Kidney epithelial cell (primary cell): ENCODE data around the gene B4GALT5. TPM values are rescaled to one million over a fixed set of nuclear protein-coding genes. Genes with fewer than 3 reads are reported as not detected.
A peak's percentile ranks its signal among the peaks of the same experiment; 100 is the strongest.
"Not testable (repeated sequence)": the region's sequence is repeated elsewhere in the genome, so short reads cannot be mapped to it uniquely, and the experiment has no call there.

Source experiments
- DNase-seq: peaks from one replicate; pipeline ENCODE4 v3.0.0-alpha.2; 2010; ENCODE audit warnings: low read depth
- H3K27me3 ChIP-seq: 2 replicates; pipeline ENCODE4 v1.6.0; 2011; ENCODE audit warnings: low read length; ENCODE audit not compliant: control insufficient read depth, insufficient read depth
- H3K36me3 ChIP-seq: 2 replicates; pipeline ENCODE4 v1.5.1; 2011; ENCODE audit warnings: low read length; ENCODE audit not compliant: control insufficient read depth, insufficient read depth
- H3K4me3 ChIP-seq: 2 replicates; pipeline ENCODE4 v1.5.1; 2011; ENCODE audit warnings: low read depth, mild to moderate bottlenecking, control low read depth, low read length
- CTCF ChIP-seq: IDR thresholded peaks from 2 replicates; pipeline ENCODE4 v1.5.1; 2011; ENCODE audit warnings: mild to moderate bottlenecking, moderate library complexity, low read length, control low read depth, inconsistent platforms; ENCODE audit not compliant: insufficient read depth, poor library complexity, severe bottlenecking
- total RNA-seq: library from RNA; depleted of rRNA; stranded (reverse); fragments of >200 nt; gene quantifications from 2 replicates; pipeline ENCODE4 v1.2.3, GENCODE V29; 2015

B4GALT5 gene
- total RNA-seq, 1 donor from 2014 or later: 67.6 TPM

GRCh38 chr20:49615401-49616153 is 98.1 kb downstream of the B4GALT5 start:
- no peak for TF ChIP-seq CTCF
- Histone ChIP-seq H3K36me3 (no peaks in the 10 kb centered on the region), H3K27me3 (no peaks in the 10 kb centered on the region), H3K4me3 (no peak overlapping the region)
- DNase-seq: no peak

GRCh38 chr20:49615051-49615400 is 98.7 kb downstream of the B4GALT5 start:
- H3K4me3 ChIP-seq, H3K36me3 ChIP-seq, H3K27me3 ChIP-seq, DNase-seq: not testable (repeated sequence)

GRCh38 chr20:49614338-49615050 is 99.2 kb downstream of the B4GALT5 start:
- no peak for DNase-seq
- Histone ChIP-seq H3K36me3 (no peaks in the 10 kb centered on the region), H3K27me3 (no peaks in the 10 kb centered on the region), H3K4me3 (no peak overlapping the region)
- TF ChIP-seq CTCF: no peak

GRCh38 chr20:49612127-49612738 is 101.4 kb downstream of the B4GALT5 start:
- no peaks in the 10 kb centered on the region for H3K36me3 ChIP-seq
- H3K27me3 ChIP-seq: peaks cover 2% of the 10 kb centered on the region
- no peak for TF ChIP-seq CTCF
- DNase-seq: no peak
- H3K4me3 ChIP-seq: no peak overlapping the region

GRCh38 chr20:49611539-49612126 is 102.0 kb downstream of the B4GALT5 start:
- not testable (repeated sequence) for DNase-seq, H3K4me3 ChIP-seq, H3K27me3 ChIP-seq, H3K36me3 ChIP-seq

- Histone ChIP-seq H3K27me3 (peaks cover 2% of the 10 kb centered on the region), H3K36me3 (no peaks in the 10 kb centered on the region), H3K4me3 (no peak overlapping the region)
- peak; percentile 97 for TF ChIP-seq CTCF
- no peak for DNase-seq
Measured at GRCh38 chr20:49610691-49611538, 102.8 kb downstream of the B4GALT5 start.
